KMS-11 (cell line): ENCODE measurements around the gene EFHC1.

Experiments used
- H2AFZ ChIP-seq: fragments of 200-600 bp; sonication (generic); 2 replicates; pipeline ENCODE4 v1.6.1; 2016; ENCODE audit warnings: antibody characterized with exemption, mixed run types, low read depth
- H3K27ac ChIP-seq: fragments of 200-600 bp; sonication (generic); 2 replicates; pipeline ENCODE4 v1.6.1; 2016; ENCODE audit warnings: mild to moderate bottlenecking, mixed run types
- H3K27me3 ChIP-seq: fragments of 200-600 bp; sonication (generic); 2 replicates; pipeline ENCODE4 v1.6.1; 2017; ENCODE audit warnings: mild to moderate bottlenecking, low read depth, mixed run types, moderate library complexity; ENCODE audit not compliant: insufficient read depth
- H3K36me3 ChIP-seq: fragments of 200-600 bp; sonication (generic); 2 replicates; pipeline ENCODE4 v1.6.1; 2017; ENCODE audit warnings: mild to moderate bottlenecking, mixed run types; ENCODE audit not compliant: insufficient read depth
- H3K4me1 ChIP-seq: fragments of 200-600 bp; sonication (generic); 2 replicates; pipeline ENCODE4 v1.6.1; 2016; ENCODE audit warnings: mild to moderate bottlenecking, low read depth, mixed run types; ENCODE audit not compliant: poor library complexity, severe bottlenecking
- H3K4me2 ChIP-seq: fragments of 200-600 bp; sonication (generic); 2 replicates; pipeline ENCODE4 v1.7.0; 2016; ENCODE audit warnings: mild to moderate bottlenecking, mixed run types
- H3K4me3 ChIP-seq: fragments of 200-600 bp; sonication (generic); IDR thresholded peaks from 2 replicates; pipeline ENCODE4 v1.6.1; 2017; ENCODE audit warnings: low read depth, low read length, mixed read lengths; ENCODE audit not compliant: insufficient read depth
- H3K79me2 ChIP-seq: fragments of 200-600 bp; sonication (generic); 2 replicates; pipeline ENCODE4 v1.6.1; 2016; ENCODE audit warnings: low read depth, mixed run types; ENCODE audit not compliant: insufficient read depth
- H3K9ac ChIP-seq: fragments of 200-600 bp; sonication (generic); 2 replicates; pipeline ENCODE4 v1.6.1; 2016; ENCODE audit warnings: mild to moderate bottlenecking, mixed run types
- H4K20me1 ChIP-seq: fragments of 200-600 bp; sonication (generic); 2 replicates; pipeline ENCODE4 v1.6.1; 2016; ENCODE audit warnings: mild to moderate bottlenecking, mixed run types; ENCODE audit not compliant: insufficient read depth
- CTCF ChIP-seq: fragments of 200-600 bp; sonication (generic); conservative IDR thresholded peaks from 2 replicates; pipeline ENCODE4 v1.6.1; 2017; ENCODE audit warnings: low read depth, mild to moderate bottlenecking, antibody characterized with exemption, low read length, moderate library complexity, mixed read lengths

The EFHC1 gene

GRCh38 chr6:52419809-52420667 is at the start of gene EFHC1:
Gene EFHC1, plus strand, starts transcription at chr6:52420342. Its CDS starts 69 bp downstream, at chr6:52420411.
- Histone ChIP-seq H4K20me1 (no peaks in the 10 kb centered on the region), H2AFZ (peak within 1 kb of the TSS; percentile 62; the same call in 1 of the 2 replicates), H3K36me3 (no peaks in the 10 kb centered on the region), H3K4me3 (no peak within 1 kb of the TSS), H3K27ac (peak within 1 kb of the TSS; percentile 47), H3K4me2 (peak within 1 kb of the TSS; percentile 76), H3K9ac (peak within 1 kb of the TSS; percentile 47; the same call in 1 of the 2 replicates), H3K4me1 (peaks cover 64% of the 10 kb centered on the region), H3K27me3 (no peaks in the 10 kb centered on the region), H3K79me2 (no peaks in the 10 kb centered on the region)
- no peak for TF ChIP-seq CTCF

GRCh38 chr6:52371656-52372191 is 48.4 kb upstream of the EFHC1 start:
- Histone ChIP-seq H2AFZ (no peak overlapping the region), H3K79me2 (no peaks in the 10 kb centered on the region), H3K9ac (no peak overlapping the region), H4K20me1 (no peaks in the 10 kb centered on the region), H3K27ac (no peak overlapping the region), H3K4me3 (no peak overlapping the region), H3K4me2 (no peak overlapping the region), H3K4me1 (peaks cover 16% of the 10 kb centered on the region), H3K36me3 (no peaks in the 10 kb centered on the region), H3K27me3 (no peaks in the 10 kb centered on the region)
- TF ChIP-seq CTCF, result no peak

GRCh38 chr6:52373151-52373690 is 46.9 kb upstream of the EFHC1 start:
- H3K9ac ChIP-seq, result no peak overlapping the region
- H4K20me1 ChIP-seq, result no peaks in the 10 kb centered on the region
- no peaks in the 10 kb centered on the region for H3K27me3 ChIP-seq
- H3K4me2 ChIP-seq, result no peak overlapping the region
- no peak for TF ChIP-seq CTCF
- H3K79me2 ChIP-seq, result no peaks in the 10 kb centered on the region
- H3K27ac ChIP-seq, result no peak overlapping the region
- no peak overlapping the region for H3K4me3 ChIP-seq
- H3K36me3 ChIP-seq, result no peaks in the 10 kb centered on the region
- H3K4me1 ChIP-seq, result peaks cover 31% of the 10 kb centered on the region
- no peak overlapping the region for H2AFZ ChIP-seq

GRCh38 chr6:52374247-52374646 is 45.9 kb upstream of the EFHC1 start:
- H2AFZ ChIP-seq, result no peak overlapping the region
- no peak overlapping the region for H3K27ac ChIP-seq
- H3K79me2 ChIP-seq, result no peaks in the 10 kb centered on the region
- TF ChIP-seq CTCF, result no peak
- H3K4me1 ChIP-seq, result peaks cover 33% of the 10 kb centered on the region
- H3K4me2 ChIP-seq, result no peak overlapping the region
- no peaks in the 10 kb centered on the region for H3K27me3 ChIP-seq
- no peaks in the 10 kb centered on the region for H3K36me3 ChIP-seq
- H3K4me3 ChIP-seq, result no peak overlapping the region
- no peak overlapping the region for H3K9ac ChIP-seq
- H4K20me1 ChIP-seq, result no peaks in the 10 kb centered on the region
